Dedifferentiated amniotic fluid mesenchymal stem cell (primary cell): Measurements from ENCODE around the gene SYT17.

ENCODE experiments used
- DNase-seq: peaks from one replicate; pipeline ENCODE4 v3.0.0-alpha.2; 2016; ENCODE audit errors: extremely low spot score

Gene SYT17

GRCh38 chr16:19218581-19218980 lies 50.5 kb downstream of the SYT17 start:
- no peak for DNase-seq

DNA sequence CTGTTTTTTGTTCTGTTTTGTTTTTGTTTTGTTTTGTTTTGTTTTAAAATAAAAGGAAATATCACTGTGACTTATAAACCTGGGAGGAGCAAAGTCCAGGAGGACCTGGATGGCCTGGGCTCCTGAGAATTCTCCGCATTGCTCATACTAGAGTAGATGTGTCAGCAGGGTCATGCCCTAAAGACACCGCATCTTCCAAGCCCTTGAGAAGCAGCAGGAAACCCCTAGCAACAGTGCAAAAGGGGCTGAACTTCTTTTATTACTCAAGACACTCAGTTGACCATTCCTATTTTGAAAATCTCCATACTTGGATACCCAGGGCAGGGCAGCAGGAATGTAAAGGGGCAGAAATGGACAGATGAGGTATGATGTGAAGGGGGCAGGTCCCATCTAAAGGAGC lies 51.8 kb downstream of the SYT17 start:
- DNase-seq: no peak

DNA sequence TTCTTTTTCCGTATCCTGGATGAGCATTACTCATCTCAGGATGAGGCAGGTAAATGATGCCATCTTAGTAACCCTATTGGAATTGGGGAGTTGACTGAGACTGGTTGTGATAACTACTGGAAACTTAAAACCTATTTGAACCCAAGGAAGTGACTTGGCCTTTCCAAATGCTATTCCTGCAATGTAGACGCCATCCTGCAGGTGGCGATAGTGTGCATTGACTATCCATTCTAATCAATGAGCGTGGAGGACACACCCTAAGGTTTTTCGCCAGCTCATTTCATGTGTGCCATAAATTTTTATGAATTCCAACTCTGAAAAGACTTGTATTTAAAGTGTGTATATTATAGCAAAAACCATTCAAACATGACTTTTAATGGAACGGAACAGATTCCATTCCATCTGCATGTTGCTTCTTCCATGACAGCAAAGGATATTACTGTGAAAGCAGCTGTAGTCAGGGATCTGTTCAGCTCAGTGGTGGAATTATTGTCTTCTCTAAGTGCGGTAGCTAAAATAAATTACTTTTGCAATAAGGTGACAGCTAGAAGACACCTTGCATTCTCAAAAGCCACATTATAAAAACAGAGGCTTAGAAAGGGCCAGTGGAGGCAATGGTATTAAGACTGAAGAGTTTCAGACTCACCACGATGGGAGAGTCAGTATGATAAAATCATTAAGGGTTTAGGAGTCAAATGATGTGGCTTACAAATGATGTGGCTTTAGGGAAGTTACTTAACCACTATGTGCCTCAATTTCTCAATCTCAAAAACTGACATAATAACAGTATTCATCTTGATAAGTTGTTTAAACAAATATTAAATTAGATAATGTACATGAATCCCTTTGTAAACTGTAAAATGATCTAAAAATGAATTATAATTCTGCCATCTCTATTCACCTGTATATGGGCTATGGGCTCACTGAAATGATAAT lies 55.5 kb downstream of the SYT17 start:
- no peak for DNase-seq

DNA sequence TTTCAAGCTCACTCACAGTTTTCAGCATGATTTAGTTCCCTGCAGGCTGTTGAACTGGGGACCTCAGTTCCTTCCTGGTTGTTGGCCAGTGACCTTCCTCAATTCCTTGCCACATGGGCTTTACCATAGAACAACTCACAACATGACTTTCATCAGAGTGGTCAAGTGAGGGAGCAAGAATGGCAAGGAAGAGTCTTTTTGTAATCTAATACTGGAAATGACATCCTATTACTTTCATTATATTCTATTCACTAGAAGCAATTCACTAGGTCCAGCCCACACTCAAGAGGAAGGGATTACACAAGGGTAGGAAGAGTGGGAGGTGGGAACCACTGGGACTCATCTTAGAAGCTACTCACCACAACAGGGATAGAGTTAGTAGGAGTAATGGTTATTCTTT lies 57.6 kb downstream of the SYT17 start:
- no peak for DNase-seq

DNA sequence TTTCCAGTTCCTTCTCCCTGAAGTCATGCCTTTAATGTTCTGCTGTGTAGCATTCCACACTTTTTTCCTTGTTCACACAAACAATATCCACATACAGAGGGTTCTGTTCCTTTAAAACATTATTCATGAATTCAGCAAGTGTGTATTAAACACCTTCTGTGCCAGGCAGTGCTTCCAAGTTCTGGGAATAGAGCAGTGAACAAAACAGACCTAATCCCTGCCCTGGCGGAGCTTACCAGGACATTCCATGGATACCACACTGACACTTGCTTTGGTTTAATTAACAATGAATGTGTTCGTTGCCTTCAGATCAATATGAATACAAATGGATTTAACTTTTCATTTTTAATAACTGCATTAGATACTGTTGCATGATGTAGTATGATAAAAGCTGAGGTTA lies 59.6 kb downstream of the SYT17 start:
- DNase-seq: no peak

- no peak for DNase-seq
Observed at GRCh38 chr16:19228052-19228451, 60.0 kb downstream of the SYT17 start.

- no peak for DNase-seq
Observed at GRCh38 chr16:19228575-19228974, 60.5 kb downstream of the SYT17 start.

DNA sequence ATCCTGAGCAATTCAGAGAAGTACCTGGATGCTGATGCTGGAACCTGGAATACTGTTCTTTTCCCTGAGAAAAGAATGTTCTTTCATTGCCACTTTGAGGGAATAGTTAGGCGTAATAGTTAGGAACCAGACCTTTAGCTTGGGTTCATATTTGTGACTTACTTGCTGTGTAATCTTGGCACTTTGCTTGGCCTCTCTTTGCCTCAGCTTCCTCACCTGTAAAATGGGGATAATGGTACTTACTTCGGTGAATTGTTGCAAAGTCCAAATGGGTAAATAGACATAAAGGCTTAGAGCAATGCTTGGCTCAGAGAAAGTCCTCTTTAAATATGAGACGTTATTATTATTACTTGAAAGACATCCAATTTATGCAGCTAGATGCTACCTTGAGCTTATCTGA lies 62.5 kb downstream of the SYT17 start:
- no peak for DNase-seq

DNA sequence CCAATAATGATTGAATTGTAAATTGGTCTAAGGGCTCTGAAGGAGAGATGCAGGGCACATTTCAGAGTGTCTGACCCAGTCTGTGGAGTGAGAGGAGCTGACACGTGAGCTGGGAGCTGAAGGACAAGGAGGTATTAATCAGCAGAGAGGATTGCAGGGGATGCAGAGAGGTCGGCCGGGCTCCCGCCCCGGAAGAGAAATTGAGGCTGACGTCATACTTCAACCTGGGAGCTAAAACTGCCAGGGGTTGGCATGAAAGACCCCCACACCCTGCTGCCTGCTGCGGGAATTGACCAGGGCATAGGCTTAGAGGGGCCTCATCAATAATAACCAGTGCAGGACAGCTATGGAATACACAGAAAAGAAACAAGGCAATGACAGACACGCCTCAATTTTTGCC lies 63.8 kb downstream of the SYT17 start:
- no peak for DNase-seq

- DNase-seq: no peak
Observed at GRCh38 chr16:19232988-19233387, 64.9 kb downstream of the SYT17 start.

GRCh38 chr16:19235478-19235877 lies 67.4 kb downstream of the SYT17 start:
- DNase-seq: no peak

- DNase-seq: no peak
Observed at GRCh38 chr16:19235886-19236285, 67.8 kb downstream of the SYT17 start.

DNA sequence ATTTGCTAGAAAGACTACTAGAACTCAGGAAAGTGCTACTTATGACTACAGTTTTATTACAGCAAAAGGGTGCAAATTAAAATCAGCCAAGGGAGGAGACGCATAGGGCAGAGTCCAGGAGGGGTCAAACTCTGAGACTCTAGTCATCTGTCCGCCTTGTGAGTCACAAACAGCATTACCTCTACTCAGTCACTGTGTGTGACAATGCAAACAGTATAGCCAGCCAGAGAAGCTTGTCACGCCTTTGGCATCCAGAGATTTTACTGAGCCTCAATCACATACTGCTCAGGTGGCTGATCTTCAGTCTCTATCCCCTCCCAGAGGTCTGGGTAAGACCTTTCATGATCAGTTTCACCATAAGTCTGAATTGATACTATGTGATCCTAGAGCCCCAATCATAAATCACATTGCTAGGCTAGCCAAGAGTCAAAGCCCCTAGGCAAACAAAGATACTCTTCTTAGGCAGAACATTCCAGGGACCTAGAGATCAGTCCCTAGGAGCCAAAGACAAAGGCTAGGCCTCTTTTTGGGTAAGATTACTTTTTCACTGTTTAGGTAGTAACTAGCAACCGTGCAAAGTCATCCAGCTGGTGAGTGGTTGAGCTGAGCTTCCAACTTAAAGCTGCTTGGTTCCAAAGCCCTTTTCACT lies 68.6 kb downstream of the SYT17 start:
- no peak for DNase-seq

- DNase-seq: no peak
Observed at GRCh38 chr16:19238406-19238805, 70.4 kb downstream of the SYT17 start.

GRCh38 chr16:19239511-19240155 lies 71.6 kb downstream of the SYT17 start:
- DNase-seq: no peak

DNA sequence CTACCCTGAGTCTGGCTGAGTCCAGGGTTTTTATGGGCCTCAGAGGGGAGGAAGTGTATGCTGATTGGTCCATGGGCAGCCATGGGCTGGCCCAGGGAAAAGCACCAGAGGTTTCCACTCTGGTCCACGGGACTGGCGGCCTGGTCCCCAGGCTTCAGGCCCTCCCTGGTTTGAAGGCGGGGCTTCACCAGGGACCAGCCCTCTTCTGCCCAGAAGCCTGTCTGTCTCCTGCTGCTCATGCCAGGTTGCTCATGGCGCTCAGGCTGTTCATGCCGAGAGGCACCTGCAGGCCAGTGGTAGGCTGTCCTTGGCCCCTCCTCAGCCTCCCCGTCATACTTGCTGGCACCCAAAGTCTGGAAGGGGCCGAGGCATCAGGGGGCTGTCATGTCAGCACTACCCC lies 72.5 kb downstream of the SYT17 start:
- no peak for DNase-seq

- DNase-seq: no peak
Observed at GRCh38 chr16:19241512-19241911, 73.5 kb downstream of the SYT17 start.

DNA sequence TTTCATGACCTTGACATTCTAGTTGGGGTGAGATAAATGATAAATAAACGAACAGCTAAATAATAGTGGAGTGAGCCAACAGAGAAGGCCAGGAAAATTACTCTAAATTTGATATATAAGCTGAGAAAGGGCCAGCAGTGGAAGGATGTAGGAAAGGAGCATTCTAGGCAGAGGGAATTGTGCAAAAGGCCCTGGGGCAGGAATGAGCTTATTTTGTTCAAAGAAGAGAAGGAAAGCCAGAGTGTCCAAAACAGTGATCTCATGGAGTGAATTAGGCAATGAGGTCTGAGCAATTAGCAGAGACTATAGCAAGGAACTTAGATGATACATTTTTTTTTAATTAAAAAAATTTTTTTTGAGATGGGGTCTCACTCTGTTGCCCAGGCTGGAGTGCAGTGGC lies 74.1 kb downstream of the SYT17 start:
- DNase-seq: no peak

DNA sequence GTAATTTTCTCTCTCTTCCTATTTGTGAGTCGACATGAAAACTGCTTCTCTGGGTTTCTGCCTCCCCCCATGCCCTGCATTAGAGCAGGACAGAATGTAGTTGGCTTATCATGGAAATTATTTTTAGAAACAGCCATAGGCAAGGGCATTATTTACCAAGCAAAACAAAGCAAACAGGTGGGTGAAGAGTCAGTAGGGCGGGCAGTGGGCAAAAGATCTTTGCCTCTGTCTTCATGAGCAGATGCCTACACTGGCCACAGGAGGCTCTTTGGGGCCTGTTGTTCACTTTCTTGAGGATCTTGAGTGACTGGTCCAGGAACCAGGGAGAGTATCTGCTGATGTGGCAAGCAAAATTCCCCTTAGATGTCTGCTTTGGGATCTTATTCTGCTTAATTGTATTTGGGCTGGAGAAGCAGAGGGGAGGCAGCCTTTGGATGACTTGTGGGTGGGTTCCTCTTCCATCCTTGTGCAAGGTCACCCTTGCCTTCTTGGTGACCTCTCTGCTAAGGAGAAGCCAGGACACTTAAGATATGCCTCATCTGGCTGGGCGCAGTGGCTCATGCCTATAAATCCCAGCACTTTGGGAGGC lies 75.0 kb downstream of the SYT17 start:
- DNase-seq: no peak

- no peak for DNase-seq
Observed at GRCh38 chr16:19245326-19245925, 77.4 kb downstream of the SYT17 start.

- no peak for DNase-seq
Observed at GRCh38 chr16:19252904-19253303, 84.9 kb downstream of the SYT17 start.

- DNase-seq: no peak
Observed at GRCh38 chr16:19254611-19255010, 86.6 kb downstream of the SYT17 start.
